Measurements from ENCODE around the gene SCFD2.

DNA sequence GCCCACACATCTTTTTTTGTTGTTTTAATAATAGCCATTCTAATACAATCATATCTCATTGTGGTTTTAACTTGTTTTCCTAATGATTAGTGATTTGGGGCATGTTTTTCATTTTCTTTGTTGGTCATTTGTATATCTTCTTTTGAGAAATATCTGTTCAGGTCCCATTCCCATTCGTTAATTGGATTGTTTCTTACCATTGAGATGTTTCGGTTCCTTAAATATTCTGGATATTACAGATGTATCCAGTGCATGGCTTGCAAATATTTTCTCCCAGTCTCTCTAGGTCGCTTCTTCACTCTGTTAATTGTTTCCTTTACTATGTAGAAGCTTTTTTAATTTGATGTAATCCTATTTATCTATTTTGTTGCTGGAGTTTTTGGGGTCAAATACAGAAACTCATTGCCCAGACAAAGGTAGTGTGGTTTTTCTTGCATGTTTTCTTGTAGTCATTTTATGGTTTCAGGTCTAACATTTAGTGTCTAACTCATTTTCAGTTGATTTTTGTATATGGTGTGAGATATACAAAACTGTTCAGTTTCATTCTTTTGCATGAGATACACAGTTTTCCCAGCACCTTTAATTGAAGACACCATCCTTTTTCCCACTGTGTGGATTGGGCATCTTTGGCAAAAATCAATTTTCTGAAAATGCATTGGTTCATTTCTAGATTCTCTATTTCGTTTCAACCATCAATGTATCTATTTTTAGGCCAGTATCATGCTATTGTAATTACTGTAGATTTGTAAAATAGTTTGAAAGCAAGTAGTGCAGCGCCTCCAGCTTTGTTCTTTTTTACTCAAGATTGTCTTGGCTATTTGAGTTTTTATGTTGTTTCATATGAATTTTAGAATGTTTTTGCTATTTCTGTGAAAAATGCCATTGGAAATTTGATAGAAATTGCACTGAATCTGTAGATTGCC, 195.9 kb downstream of the SCFD2 start:
- TF ChIP-seq, protein P1, sequence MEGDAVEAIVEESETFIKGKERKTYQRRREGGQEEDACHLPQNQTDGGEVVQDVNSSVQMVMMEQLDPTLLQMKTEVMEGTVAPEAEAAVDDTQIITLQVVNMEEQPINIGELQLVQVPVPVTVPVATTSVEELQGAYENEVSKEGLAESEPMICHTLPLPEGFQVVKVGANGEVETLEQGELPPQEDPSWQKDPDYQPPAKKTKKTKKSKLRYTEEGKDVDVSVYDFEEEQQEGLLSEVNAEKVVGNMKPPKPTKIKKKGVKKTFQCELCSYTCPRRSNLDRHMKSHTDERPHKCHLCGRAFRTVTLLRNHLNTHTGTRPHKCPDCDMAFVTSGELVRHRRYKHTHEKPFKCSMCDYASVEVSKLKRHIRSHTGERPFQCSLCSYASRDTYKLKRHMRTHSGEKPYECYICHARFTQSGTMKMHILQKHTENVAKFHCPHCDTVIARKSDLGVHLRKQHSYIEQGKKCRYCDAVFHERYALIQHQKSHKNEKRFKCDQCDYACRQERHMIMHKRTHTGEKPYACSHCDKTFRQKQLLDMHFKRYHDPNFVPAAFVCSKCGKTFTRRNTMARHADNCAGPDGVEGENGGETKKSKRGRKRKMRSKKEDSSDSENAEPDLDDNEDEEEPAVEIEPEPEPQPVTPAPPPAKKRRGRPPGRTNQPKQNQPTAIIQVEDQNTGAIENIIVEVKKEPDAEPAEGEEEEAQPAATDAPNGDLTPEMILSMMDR (IDR thresholded peaks at IDR 0.05) = no peak
- TF ChIP-seq TCF7L2 (IDR thresholded peaks at IDR 0.05; ENCODE audit: low read depth, low read length) = no peak
- no peak for TF ChIP-seq POLR2AphosphoS5 (IDR thresholded peaks at IDR 0.05; ENCODE audit: low read depth, low read length)
- TF ChIP-seq, protein P2, sequence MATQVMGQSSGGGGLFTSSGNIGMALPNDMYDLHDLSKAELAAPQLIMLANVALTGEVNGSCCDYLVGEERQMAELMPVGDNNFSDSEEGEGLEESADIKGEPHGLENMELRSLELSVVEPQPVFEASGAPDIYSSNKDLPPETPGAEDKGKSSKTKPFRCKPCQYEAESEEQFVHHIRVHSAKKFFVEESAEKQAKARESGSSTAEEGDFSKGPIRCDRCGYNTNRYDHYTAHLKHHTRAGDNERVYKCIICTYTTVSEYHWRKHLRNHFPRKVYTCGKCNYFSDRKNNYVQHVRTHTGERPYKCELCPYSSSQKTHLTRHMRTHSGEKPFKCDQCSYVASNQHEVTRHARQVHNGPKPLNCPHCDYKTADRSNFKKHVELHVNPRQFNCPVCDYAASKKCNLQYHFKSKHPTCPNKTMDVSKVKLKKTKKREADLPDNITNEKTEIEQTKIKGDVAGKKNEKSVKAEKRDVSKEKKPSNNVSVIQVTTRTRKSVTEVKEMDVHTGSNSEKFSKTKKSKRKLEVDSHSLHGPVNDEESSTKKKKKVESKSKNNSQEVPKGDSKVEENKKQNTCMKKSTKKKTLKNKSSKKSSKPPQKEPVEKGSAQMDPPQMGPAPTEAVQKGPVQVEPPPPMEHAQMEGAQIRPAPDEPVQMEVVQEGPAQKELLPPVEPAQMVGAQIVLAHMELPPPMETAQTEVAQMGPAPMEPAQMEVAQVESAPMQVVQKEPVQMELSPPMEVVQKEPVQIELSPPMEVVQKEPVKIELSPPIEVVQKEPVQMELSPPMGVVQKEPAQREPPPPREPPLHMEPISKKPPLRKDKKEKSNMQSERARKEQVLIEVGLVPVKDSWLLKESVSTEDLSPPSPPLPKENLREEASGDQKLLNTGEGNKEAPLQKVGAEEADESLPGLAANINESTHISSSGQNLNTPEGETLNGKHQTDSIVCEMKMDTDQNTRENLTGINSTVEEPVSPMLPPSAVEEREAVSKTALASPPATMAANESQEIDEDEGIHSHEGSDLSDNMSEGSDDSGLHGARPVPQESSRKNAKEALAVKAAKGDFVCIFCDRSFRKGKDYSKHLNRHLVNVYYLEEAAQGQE (IDR thresholded peaks at IDR 0.05; ENCODE audit: insufficient read depth in 1 of 2, low read depth in 2 of 2, low read length in 1 of 2) = no peak
- TF ChIP-seq SIN3A (IDR thresholded peaks at IDR 0.05; ENCODE audit: borderline replicate concordance, insufficient read depth, low read depth, low read length) = no peak
